A673 (cell line): Measurements from ENCODE around the gene GLOD5. TPM values are rescaled to one million over a fixed set of nuclear protein-coding genes. Genes with fewer than 3 reads are reported as not detected.

Experiments
- BruUV-seq: library from RNA; stranded (reverse); fragments of 400-500 nt; replicated peaks from 2 replicates; lab custom pipeline; 2021; lab: Mats Ljungman, UMichigan
- CTCF ChIA-PET: fragments of 300-600 bp; sonication (Branson Sonifier 250); formaldehyde crosslinking; loops from one replicate; lab custom pipeline; 2022; ENCODE audit warnings: antibody characterized with exemption; lab: Charles Lee
- POLR2A ChIA-PET: fragments of 300-600 bp; sonication (Branson Sonifier 250); formaldehyde crosslinking; loops from one replicate; lab custom pipeline; 2022; ENCODE audit warnings: antibody characterized with exemption; ENCODE audit not compliant: low non-redundant PET; lab: Charles Lee
- DNase-seq: peaks from one replicate; pipeline ENCODE4 v3.0.0-alpha.2; 2015; ENCODE audit warnings: low spot score
- H3K27ac ChIP-seq: fragments of 200-600 bp; sonication (generic); 2 replicates; pipeline ENCODE4 v1.5.1; 2016; ENCODE audit warnings: mixed run types, low read depth, mild to moderate bottlenecking, mixed read lengths, antibody characterized with exemption, low read length; ENCODE audit not compliant: poor library complexity, severe bottlenecking
- H3K27me3 ChIP-seq: fragments of 200-600 bp; sonication (generic); replicated peaks from 2 replicates; pipeline ENCODE4 v1.6.1; 2017; ENCODE audit warnings: mixed run types, low read depth, mild to moderate bottlenecking, mixed read lengths, antibody characterized with exemption, low read length; ENCODE audit not compliant: insufficient read depth, poor library complexity
- H3K36me3 ChIP-seq: fragments of 200-600 bp; sonication (generic); 2 replicates; pipeline ENCODE4 v1.6.1; 2016; ENCODE audit warnings: mixed run types, mild to moderate bottlenecking, mixed read lengths, antibody characterized with exemption, low read length; ENCODE audit not compliant: insufficient read depth, poor library complexity, severe bottlenecking
- H3K4me1 ChIP-seq: fragments of 200-600 bp; sonication (generic); 2 replicates; pipeline ENCODE4 v1.6.1; 2017; ENCODE audit warnings: mixed run types, mild to moderate bottlenecking, mixed read lengths, antibody characterized with exemption, low read length; ENCODE audit not compliant: insufficient read depth, poor library complexity, severe bottlenecking
- H3K4me3 ChIP-seq: fragments of 200-600 bp; sonication (generic); 2 replicates; pipeline ENCODE4 v1.5.1; 2016; ENCODE audit warnings: low read depth, mixed run types, mild to moderate bottlenecking, mixed read lengths, low read length; ENCODE audit not compliant: poor library complexity, severe bottlenecking
- H3K9me3 ChIP-seq: fragments of 200-600 bp; sonication (generic); 2 replicates; pipeline ENCODE4 v1.6.1; 2016; ENCODE audit warnings: mixed run types, low read depth, mild to moderate bottlenecking, mixed read lengths, antibody characterized with exemption, low read length; ENCODE audit not compliant: poor library complexity, severe bottlenecking
- EZH2 ChIP-seq: fragments of 200-600 bp; sonication (generic); IDR thresholded peaks from 2 replicates; pipeline ENCODE4 v1.6.1; 2017; ENCODE audit warnings: borderline replicate concordance, low read depth, mild to moderate bottlenecking, mixed read lengths, antibody characterized with exemption, low read length; ENCODE audit not compliant: poor library complexity, severe bottlenecking
- intact Hi-C: fragments of 100-400 bp; cut with micrococcal nuclease; formaldehyde crosslinking; loops from one replicate; pipeline ENCODE4 v1.10.0; 2022; ENCODE audit not compliant: unreplicated experiment
- total RNA-seq: library from RNA; stranded (reverse); gene quantifications from 2 replicates; pipeline ENCODE4 v1.2.3, GENCODE V29; 2021
- TF ChIP-seq, protein P1 (sequence below): fragments of 300-800, 200-600 bp; sonication (generic); conservative IDR thresholded peaks from 2 replicates; pipeline ENCODE4 v1.5.1; 2017; ENCODE audit warnings: low read depth, mild to moderate bottlenecking, antibody characterized with exemption, low read length, moderate library complexity, mixed read lengths

The GLOD5 gene
- total RNA-seq, 1 experiment from 2014 or later = not detected

- POLR2A ChIA-PET = no interaction called here
Observed at GRCh38 chrX:48751343-48751742, 10.2 kb upstream of the GLOD5 start.

GRCh38 chrX:48752498-48752897, 9.0 kb upstream of the GLOD5 start:
- Histone ChIP-seq H3K4me3 (no peak overlapping the region), H3K4me1 (no peaks in the 10 kb centered on the region), H3K36me3 (no peaks in the 10 kb centered on the region), H3K27me3 (no peaks in the 10 kb centered on the region), H3K9me3 (no peaks in the 10 kb centered on the region), H3K27ac (no peak overlapping the region)
- intact Hi-C loops = no loop called here
- POLR2A ChIA-PET = no interaction called here
- TF ChIP-seq, protein P1, sequence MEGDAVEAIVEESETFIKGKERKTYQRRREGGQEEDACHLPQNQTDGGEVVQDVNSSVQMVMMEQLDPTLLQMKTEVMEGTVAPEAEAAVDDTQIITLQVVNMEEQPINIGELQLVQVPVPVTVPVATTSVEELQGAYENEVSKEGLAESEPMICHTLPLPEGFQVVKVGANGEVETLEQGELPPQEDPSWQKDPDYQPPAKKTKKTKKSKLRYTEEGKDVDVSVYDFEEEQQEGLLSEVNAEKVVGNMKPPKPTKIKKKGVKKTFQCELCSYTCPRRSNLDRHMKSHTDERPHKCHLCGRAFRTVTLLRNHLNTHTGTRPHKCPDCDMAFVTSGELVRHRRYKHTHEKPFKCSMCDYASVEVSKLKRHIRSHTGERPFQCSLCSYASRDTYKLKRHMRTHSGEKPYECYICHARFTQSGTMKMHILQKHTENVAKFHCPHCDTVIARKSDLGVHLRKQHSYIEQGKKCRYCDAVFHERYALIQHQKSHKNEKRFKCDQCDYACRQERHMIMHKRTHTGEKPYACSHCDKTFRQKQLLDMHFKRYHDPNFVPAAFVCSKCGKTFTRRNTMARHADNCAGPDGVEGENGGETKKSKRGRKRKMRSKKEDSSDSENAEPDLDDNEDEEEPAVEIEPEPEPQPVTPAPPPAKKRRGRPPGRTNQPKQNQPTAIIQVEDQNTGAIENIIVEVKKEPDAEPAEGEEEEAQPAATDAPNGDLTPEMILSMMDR = no peak
- no peak for TF ChIP-seq EZH2
- CTCF ChIA-PET = no interaction called here
- no TSS peak for BruUV-seq
- no peak for DNase-seq

More at GRCh38 chrX:48751343-48751742, 10.2 kb upstream of the GLOD5 start:
- Histone ChIP-seq H3K27me3 (no peaks in the 10 kb centered on the region), H3K27ac (no peak overlapping the region), H3K4me3 (no peak overlapping the region), H3K4me1 (no peaks in the 10 kb centered on the region), H3K9me3 (no peaks in the 10 kb centered on the region), H3K36me3 (no peaks in the 10 kb centered on the region)
- TF ChIP-seq EZH2 = no peak
- TF ChIP-seq, protein P1 = no peak
- BruUV-seq = no TSS peak
- CTCF ChIA-PET = no interaction called here
- DNase-seq = no peak
- intact Hi-C loops = no loop called here

GRCh38 chrX:48753708-48754228, 7.8 kb upstream of the GLOD5 start:
- Histone ChIP-seq H3K4me3 (no peak overlapping the region), H3K9me3 (no peaks in the 10 kb centered on the region), H3K4me1 (no peaks in the 10 kb centered on the region), H3K36me3 (no peaks in the 10 kb centered on the region), H3K27me3 (no peaks in the 10 kb centered on the region), H3K27ac (no peak overlapping the region)
- ChIA-PET POLR2A (no interaction called here), CTCF (no interaction called here)
- TF ChIP-seq, protein P1 = no peak
- TF ChIP-seq EZH2 = no peak
- intact Hi-C loops = no loop called here
- BruUV-seq = no TSS peak
- no peak for DNase-seq
